ENCODE data around the gene NANOS1. TPM values are rescaled to one million over a fixed set of nuclear protein-coding genes. Genes with fewer than 3 reads are reported as not detected.

Gene NANOS1
- total RNA-seq, 1 experiment from 2014 or later = 18.0 TPM

DNA sequence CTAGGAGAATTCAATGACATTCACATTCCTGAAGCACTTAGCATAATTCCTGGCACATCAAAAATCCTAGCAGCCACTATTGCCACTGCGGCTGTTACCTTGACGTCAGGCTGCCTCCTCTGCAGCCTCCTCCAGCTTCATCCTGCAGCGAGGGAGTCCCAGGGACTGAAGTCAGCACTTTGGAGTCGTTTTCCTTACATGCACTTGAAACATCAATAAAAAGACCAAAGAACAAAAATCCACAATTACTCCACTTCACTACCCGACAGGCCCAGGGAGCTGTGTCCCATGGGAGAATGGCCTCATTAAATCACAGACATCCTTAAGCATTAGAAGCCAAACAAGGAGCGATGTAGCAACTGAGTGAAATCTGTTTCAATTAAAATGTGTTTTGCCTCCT is 48.6 kb upstream of the NANOS1 start:
- in situ Hi-C loops (cut with HindIII; ENCODE audit: low pct_unique_long_range_greater_than_20kb, low sequenced_read_pairs) = no loop called here

DNA sequence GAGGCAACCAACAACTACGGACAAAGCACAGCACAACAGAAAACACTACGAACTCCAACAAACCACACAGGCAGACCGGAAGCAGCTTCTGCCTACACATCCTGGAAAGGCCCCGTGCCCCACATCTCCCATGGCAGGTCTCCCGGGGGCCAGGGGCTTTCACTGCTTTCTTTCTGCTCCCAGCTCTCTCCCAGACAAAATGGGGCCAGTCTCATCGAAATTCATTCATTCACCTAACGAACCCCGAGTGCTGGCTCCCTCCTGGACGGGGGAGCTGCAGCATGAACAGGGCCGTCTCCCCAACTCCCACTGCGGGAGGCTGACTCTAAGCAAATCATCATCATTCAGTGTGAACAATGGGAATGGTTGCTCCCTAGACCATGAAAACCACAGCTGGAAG is 47.6 kb upstream of the NANOS1 start:
- no peak for DNase-seq (ENCODE audit: low read depth, low spot score)
- no peaks in the 10 kb centered on the region for H3K9me3 ChIP-seq (ENCODE audit: control insufficient read depth, insufficient read depth, low read depth, low read length)
- H3K4me3 ChIP-seq (ENCODE audit: low read depth in 2 of 2, low read length in 2 of 2) = no peak overlapping the region
- in situ Hi-C loops (cut with HindIII; ENCODE audit: low pct_unique_long_range_greater_than_20kb, low sequenced_read_pairs) = no loop called here
- ATAC-seq = no peak
- no peak overlapping the region for H3K27ac ChIP-seq (ENCODE audit: low read length)
- no TSS peak for BruUV-seq (replicated peaks)
- peaks cover 6% of the 10 kb centered on the region; the same call in 1 of the 2 replicates for H3K4me1 ChIP-seq (ENCODE audit: control insufficient read depth, insufficient read depth, low read length)
- POLR2A ChIA-PET = interaction anchor here (0.7 kb wide), 1 partner anchor 281 kb away, joined by 6 read pairs; no protein-coding TSS in a partner anchor
- H3K36me3 ChIP-seq (ENCODE audit: control insufficient read depth, insufficient read depth, low read length) = no peaks in the 10 kb centered on the region
- intact Hi-C loops (cut with micrococcal nuclease; ENCODE audit: unreplicated experiment) = no loop called here
- CTCF ChIA-PET = no interaction called here
- no peaks in the 10 kb centered on the region for H3K27me3 ChIP-seq (ENCODE audit: control insufficient read depth, insufficient read depth, low read length)
- TF ChIP-seq SIN3A (IDR thresholded peaks at IDR 0.05; ENCODE audit: borderline replicate concordance, insufficient read depth, low read depth, low read length) (no peak), CTCF (IDR thresholded peaks at IDR 0.05) (no peak), TCF7L2 (IDR thresholded peaks at IDR 0.05; ENCODE audit: low read depth, low read length) (no peak), POLR2AphosphoS5 (IDR thresholded peaks at IDR 0.05; ENCODE audit: low read depth, low read length) (no peak), REST (IDR thresholded peaks at IDR 0.05; ENCODE audit: insufficient read depth in 1 of 2, low read depth in 2 of 2, low read length in 1 of 2) (no peak)

More for the DNA sequence above, 48.6 kb upstream of the NANOS1 start:
- Histone ChIP-seq H3K27ac (ENCODE audit: low read length) (no peak overlapping the region), H3K27me3 (ENCODE audit: control insufficient read depth, insufficient read depth, low read length) (no peaks in the 10 kb centered on the region), H3K36me3 (ENCODE audit: control insufficient read depth, insufficient read depth, low read length) (no peaks in the 10 kb centered on the region), H3K4me1 (ENCODE audit: control insufficient read depth, insufficient read depth, low read length) (peaks cover 6% of the 10 kb centered on the region; the same call in 1 of the 2 replicates), H3K4me3 (ENCODE audit: low read depth in 2 of 2, low read length in 2 of 2) (no peak overlapping the region), H3K9me3 (ENCODE audit: control insufficient read depth, insufficient read depth, low read depth, low read length) (no peaks in the 10 kb centered on the region)
- DNase-seq (ENCODE audit: low read depth, low spot score) = no peak
- BruUV-seq (replicated peaks) = no TSS peak
- no peak for ATAC-seq
- ChIA-PET CTCF (interaction anchor here (0.5 kb wide), 1 partner anchor 874 kb away, joined by 3 read pairs; no protein-coding TSS in a partner anchor), POLR2A (no interaction called here)
- intact Hi-C loops (cut with micrococcal nuclease; ENCODE audit: unreplicated experiment) = no loop called here
- TF ChIP-seq REST (IDR thresholded peaks at IDR 0.05; ENCODE audit: insufficient read depth in 1 of 2, low read depth in 2 of 2, low read length in 1 of 2) (no peak), SIN3A (IDR thresholded peaks at IDR 0.05; ENCODE audit: borderline replicate concordance, insufficient read depth, low read depth, low read length) (no peak), TCF7L2 (IDR thresholded peaks at IDR 0.05; ENCODE audit: low read depth, low read length) (no peak), CTCF (IDR thresholded peaks at IDR 0.05) (no peak), POLR2AphosphoS5 (IDR thresholded peaks at IDR 0.05; ENCODE audit: low read depth, low read length) (no peak)
